KOPT-K1 (cell line): ENCODE measurements around the gene ARL1.

Experiments used
- H3K27ac ChIP-seq: fragments of 200-600 bp; sonication (generic); 2 replicates; pipeline ENCODE4 v1.5.1; 2016; ENCODE audit warnings: antibody characterized with exemption, mild to moderate bottlenecking, low read depth, low read length; ENCODE audit not compliant: poor library complexity, severe bottlenecking
- H3K36me3 ChIP-seq: fragments of 200-600 bp; sonication (generic); 2 replicates; pipeline ENCODE4 v1.5.1; 2017; ENCODE audit warnings: antibody characterized with exemption, mild to moderate bottlenecking, low read length, moderate library complexity; ENCODE audit not compliant: insufficient read depth
- H3K9me3 ChIP-seq: fragments of 200-600 bp; sonication (generic); 2 replicates; pipeline ENCODE4 v1.5.1; 2017; ENCODE audit warnings: antibody characterized with exemption, low read length, mild to moderate bottlenecking; ENCODE audit not compliant: insufficient read depth, poor library complexity, severe bottlenecking

Gene ARL1

GRCh38 chr12:101372431-101372830 is 35.1 kb downstream of the ARL1 start:
- Histone ChIP-seq H3K36me3 (peaks cover 97% of the 10 kb centered on the region), H3K9me3 (no peaks in the 10 kb centered on the region), H3K27ac (no peak overlapping the region)

- Histone ChIP-seq H3K9me3 (no peaks in the 10 kb centered on the region), H3K36me3 (peaks cover 98% of the 10 kb centered on the region), H3K27ac (no peak overlapping the region)
Measured at GRCh38 chr12:101368016-101368415, 39.6 kb downstream of the ARL1 start.

- Histone ChIP-seq H3K9me3 (no peaks in the 10 kb centered on the region), H3K36me3 (peaks cover 98% of the 10 kb centered on the region), H3K27ac (no peak overlapping the region)
Measured at GRCh38 chr12:101361455-101361854, 46.1 kb downstream of the ARL1 start.

- H3K9me3 ChIP-seq, result no peaks in the 10 kb centered on the region
- peaks cover 93% of the 10 kb centered on the region for H3K36me3 ChIP-seq
- no peak overlapping the region for H3K27ac ChIP-seq
Measured at GRCh38 chr12:101356794-101357193, 50.8 kb downstream of the ARL1 start.

- Histone ChIP-seq H3K9me3 (peaks cover 13% of the 10 kb centered on the region), H3K27ac (no peak overlapping the region), H3K36me3 (peaks cover 95% of the 10 kb centered on the region)
Measured at GRCh38 chr12:101351682-101352081, 55.9 kb downstream of the ARL1 start.

GRCh38 chr12:101343893-101344292 is 63.7 kb downstream of the ARL1 start:
- H3K36me3 ChIP-seq, result peaks cover 94% of the 10 kb centered on the region
- H3K27ac ChIP-seq, result no peak overlapping the region

More at GRCh38 chr12:101343893-101344292, 63.7 kb downstream of the ARL1 start:
- peaks cover 3% of the 10 kb centered on the region for H3K9me3 ChIP-seq
